HG03135 (cell line): Measurements from ENCODE around the gene PROSER1.
"Not testable (repeated sequence)": the region's sequence is repeated elsewhere in the genome, so short reads cannot be mapped to it uniquely, and the experiment has no call there.

Source experiments
- ATAC-seq: cut with Tn5 transposase; IDR thresholded peaks from one replicate; pipeline ENCODE4 v1.9.1; 2021; ENCODE audit warnings: mild to moderate bottlenecking, moderate library complexity; ENCODE audit not compliant: unreplicated experiment

Gene PROSER1

DNA sequence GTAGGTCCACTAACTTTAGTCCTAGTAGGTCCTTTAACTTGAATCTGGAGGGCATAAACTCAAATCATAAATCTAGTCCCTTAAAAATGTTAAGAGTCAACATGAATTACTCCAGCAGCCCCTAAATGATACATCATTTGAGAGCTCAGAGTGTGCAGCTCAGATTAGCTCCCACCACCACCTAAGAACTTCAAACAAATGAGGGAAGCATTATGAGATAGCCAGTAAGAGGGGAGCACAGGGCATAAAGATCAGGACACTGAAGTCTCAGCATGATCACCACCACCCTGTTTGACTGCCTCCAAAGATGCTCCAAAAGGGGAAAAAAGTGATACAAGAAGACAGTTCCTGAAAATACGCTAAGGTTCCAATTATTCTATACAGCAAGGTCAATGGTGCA lies 5.7 kb downstream of the PROSER1 start:
- ATAC-seq, result no peak

DNA sequence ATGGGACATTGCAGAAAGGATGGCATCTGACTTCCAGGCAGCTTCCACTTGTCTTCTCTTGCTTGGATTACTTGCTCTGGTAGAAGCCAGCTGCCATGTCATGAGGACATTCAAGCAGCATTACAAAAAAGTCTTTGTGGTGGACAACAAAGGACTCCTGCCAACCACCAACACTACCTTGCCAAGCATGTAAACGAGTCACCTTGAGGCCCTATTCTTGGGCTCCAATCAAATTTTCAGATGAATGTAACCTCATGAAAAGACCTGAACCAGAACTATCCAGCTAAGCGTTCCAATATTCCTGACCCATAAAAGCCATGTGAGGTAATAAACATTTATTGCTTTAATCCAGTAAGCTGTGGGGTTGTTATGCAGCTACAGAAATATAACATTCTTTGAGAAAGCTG lies 12.5 kb downstream of the PROSER1 start:
- ATAC-seq, result no peak

GRCh38 chr13:39023761-39024160 lies 14.1 kb downstream of the PROSER1 start:
- no peak for ATAC-seq

DNA sequence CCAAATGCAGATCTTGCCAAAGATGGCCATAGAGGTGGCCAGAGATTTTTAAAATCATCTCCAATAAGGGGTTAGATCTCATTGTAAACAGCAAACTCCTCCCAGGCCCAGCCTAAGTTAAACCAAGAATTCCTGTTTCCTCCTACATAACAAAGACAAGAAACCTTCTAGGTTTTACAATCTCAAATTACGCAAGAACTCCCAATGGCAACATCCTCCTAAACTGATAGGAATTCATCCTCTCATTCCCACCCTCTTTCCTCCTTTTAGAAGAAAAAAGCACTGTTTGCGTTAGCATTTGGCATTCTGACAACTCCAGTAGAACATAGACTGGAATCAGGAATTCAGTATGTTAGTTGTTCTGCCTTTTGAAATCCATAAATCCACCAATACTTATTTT lies 14.6 kb downstream of the PROSER1 start:
- ATAC-seq, result no peak

GRCh38 chr13:39020853-39021462 lies 16.9 kb downstream of the PROSER1 start:
- no peak for ATAC-seq

DNA sequence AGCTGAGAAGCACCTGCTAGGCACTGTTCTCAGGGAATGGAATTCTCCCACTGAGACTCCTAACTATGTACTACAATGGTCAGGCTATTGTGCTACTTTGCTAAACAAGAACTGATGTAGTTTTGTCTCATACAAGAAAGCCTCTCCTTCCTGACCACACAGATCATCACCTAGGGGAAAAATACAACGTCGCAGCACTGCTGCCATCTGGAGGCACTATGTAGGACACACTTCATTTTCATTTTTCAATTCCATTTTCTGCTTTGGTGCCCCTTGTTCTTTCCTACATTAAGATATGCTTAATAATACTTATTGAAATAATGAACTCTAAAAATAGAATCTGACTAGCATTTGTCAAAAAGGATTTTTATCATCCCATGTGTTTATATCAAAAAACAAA lies 21.1 kb downstream of the PROSER1 start:
- peak; percentile 76 for ATAC-seq

DNA sequence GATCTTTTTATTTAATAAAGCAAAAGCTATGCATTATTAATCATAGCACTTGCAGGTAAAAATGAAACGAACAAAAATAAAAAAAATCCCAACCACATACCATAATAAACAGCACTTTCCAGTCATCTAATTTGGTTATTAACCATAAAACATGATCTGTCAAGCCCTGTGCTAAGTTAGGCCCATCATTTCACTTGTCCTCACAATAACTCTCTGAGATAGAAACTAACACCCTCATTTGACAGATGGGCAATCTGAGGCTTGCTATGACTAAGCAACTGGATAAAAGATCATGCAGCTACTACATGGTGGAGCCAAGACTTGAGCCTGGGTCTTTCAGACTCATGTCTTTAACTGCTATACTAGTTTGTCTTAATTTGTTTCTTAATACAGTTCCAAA lies 21.8 kb downstream of the PROSER1 start:
- no peak for ATAC-seq

DNA sequence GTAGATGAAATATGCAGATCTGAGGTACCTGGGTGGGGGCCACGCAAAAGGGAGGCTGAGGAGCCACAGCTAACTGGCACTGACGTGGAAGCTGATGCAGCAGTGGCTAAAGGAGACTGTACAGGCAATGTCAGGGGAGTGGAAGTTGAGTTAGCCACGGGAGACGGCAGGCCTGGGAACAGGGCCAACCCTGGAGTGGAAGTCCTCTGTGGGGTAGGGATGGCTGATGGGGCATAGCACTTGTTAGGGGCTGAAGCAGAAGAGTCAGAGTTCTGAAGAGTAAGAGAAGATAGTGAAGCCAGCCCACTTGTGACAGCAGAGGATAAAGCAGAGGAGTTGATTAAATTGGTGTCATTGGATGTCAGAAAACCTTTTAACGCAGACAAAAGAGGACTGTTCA lies 24.4 kb downstream of the PROSER1 start:
- no peak for ATAC-seq

DNA sequence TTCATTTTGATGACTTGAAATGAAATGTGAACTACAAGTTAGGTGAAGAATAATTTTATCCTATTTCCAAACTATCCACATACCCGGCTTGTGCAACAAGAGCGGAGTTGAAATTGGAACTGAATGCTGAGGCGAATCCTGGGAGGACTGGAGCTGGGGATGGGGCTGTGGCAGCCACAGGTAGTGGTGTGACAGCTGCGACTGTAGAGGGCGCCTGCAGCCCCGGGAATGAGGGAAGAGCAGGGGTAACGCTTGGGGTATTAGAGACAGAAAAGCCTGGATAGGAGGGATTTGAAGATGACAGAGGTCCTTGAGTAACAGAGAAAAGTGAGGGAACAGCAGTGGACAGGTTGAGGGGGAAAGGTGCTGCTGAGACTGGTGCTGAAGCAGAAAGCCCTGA lies 25.3 kb downstream of the PROSER1 start:
- no peak for ATAC-seq

GRCh38 chr13:39006371-39007111 lies 31.3 kb downstream of the PROSER1 start:
- not testable (repeated sequence) for ATAC-seq

- ATAC-seq, result no peak
These were observed 39.1 kb downstream of the PROSER1 start for GRCh38 chr13:38998739-38999138.

GRCh38 chr13:38993381-38993780 lies 44.5 kb downstream of the PROSER1 start:
- ATAC-seq, result no peak

GRCh38 chr13:38990693-38991092 lies 47.2 kb downstream of the PROSER1 start, which contains the start of gene STOML3:
TSS of gene STOML3 (minus strand) at chr13:38990831. CDS start at chr13:38990721, 110 bp downstream.
- ATAC-seq, result no peak

DNA sequence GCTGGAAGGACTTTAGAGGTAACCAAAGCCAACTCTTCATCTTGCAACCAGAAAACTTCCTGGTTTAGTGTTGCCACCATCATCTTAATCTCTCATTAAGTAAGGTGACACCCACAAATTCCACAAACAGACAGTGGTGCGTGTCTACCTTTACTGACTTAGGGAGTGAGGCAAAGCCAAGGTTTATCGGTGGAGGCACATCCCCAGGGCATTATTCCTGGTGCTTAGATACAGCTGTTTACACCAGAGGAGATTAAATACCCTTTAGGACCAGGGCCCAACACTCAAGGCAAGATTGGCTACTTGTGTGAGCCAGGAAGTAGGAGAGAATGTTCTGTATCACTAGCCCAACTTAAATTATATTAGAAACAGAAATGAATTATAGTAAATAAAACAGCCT lies 56.8 kb downstream of the PROSER1 start:
- ATAC-seq, result no peak

GRCh38 chr13:38980750-38981078 lies 57.2 kb downstream of the PROSER1 start:
- no peak for ATAC-seq

GRCh38 chr13:38979891-38980749 lies 57.8 kb downstream of the PROSER1 start:
- no peak for ATAC-seq

DNA sequence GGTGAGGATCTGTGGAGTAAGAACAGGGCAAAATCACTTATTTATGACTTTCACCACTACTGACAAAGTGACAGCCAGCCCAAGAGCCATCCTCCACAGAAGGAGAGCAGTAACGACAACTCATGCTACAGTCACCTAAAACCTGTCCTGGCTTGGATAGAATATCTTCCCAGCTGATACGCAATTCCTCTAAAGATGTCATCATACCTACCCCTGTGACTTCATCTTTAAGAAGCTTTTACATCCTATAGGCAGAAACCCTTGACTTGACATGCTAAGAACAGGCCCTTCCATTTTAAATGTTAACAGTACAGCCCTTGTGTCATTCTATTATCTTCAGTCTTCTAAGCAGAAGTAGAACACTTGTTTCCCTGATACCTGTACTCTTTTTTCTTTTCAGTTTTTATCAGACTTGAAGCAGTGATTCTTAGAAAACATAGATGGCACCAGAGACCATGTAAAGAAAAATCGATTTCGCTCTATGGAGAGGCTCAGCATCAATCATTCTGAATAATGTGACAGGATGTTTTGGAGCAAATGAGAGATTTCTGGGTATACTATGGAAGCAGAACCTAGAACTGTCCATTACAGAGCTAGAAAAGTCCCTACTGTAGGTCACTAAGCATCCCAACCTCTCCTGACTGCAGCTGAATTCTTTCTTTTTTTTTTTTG lies 67.4 kb downstream of the PROSER1 start:
- ATAC-seq, result no peak

DNA sequence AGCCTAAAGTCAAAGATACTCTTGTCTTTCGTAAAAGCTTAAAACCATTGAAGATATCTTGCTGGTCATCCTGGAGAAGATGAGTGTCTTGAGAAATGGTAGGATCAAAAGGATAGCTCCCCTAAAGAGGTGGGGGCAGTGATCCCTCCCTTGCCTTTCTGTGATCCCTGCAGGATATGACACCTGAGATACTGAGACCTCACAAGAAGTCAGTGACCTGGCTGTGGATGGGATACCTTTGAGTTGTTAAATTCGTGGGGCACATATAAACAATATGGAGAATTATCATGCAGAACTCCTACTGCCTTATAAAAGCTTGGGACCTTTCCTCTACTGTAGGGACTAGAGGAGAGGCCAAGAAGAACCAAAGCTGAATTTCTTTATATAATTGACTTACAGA lies 68.7 kb downstream of the PROSER1 start:
- ATAC-seq, result no peak

DNA sequence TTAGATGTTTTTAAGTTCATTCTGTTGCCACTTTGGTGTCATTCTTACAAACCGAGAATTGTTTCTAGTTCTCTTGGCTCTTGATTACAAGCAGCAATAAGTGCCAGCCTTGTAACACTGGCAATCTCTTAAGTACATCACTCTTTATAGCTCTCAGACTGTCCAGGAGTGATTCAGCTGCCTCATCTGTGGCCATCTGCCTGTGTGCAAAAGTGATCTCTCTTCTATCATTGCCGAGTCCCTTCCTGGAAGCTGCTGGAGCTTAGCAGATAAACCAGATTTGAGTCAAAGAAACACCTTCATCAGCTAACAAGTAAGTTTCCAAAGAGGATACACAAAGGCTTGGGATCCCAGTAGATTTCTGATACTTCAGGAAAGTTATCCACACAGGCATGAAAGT lies 70.4 kb downstream of the PROSER1 start:
- ATAC-seq, result no peak

DNA sequence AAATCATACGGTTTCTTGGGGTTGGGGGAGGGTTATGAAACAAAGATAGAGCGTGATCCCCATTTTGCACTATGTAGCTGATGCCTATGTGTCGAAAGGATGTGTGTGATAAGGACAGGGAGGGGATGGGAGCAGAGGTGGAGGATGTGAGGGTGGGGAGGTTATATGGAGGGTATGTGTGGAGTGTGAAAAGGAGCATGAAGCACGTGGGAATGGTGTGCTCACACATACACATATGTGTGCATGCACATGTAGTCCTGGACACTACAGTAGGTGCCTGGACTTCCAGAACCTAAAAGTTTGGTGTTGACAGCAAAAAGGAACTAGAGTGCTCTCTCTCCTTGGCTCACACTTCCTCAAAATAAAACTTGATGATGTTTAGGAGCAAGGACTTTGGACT lies 72.6 kb downstream of the PROSER1 start:
- no peak for ATAC-seq

DNA sequence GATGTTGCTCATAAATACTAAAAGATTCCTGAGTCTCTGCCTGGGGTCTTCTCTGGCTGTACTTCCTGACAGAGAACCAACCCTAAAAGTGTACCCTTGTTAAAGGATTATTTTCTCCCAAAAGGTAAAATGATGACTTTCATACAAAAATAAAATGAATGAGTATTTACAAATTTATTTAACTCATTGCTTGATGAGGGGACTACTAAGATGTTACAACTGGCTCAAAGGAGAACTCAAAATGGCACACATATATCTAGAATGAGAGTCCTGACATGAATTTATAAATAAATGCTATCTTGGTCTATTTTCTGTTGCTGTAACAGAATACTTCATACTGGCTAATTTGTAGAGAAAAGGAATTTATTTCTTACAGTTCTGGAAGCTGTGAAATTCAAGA lies 77.7 kb downstream of the PROSER1 start:
- no peak for ATAC-seq
